Transverse colon (tissue), 3 donors: ENCODE results near the gene ZNF512B.

ENCODE experiments used
- EP300 ChIP-seq: sonication (generic); formaldehyde crosslinking; IDR thresholded peaks from one replicate; pipeline ENCODE4 v1.6.1; 2017; ENCODE audit warnings: antibody characterized with exemption, low read depth
- TF ChIP-seq, protein P1 (sequence below), 5 experiments: fragments of 200-600 bp in 3 of 5; fragments of 450-650 bp in 2 of 5; sonication (generic) in 3 of 5; IDR thresholded peaks; 1 replicate in 2 of 5; 2 replicates in 3 of 5; pipeline ENCODE4 v1.5.1; 2016 to 2017; ENCODE audit warnings: antibody characterized with exemption in 5 of 5, inconsistent platforms in 3 of 5, mild to moderate bottlenecking in 2 of 5, moderate library complexity in 1 of 5

DNA sequence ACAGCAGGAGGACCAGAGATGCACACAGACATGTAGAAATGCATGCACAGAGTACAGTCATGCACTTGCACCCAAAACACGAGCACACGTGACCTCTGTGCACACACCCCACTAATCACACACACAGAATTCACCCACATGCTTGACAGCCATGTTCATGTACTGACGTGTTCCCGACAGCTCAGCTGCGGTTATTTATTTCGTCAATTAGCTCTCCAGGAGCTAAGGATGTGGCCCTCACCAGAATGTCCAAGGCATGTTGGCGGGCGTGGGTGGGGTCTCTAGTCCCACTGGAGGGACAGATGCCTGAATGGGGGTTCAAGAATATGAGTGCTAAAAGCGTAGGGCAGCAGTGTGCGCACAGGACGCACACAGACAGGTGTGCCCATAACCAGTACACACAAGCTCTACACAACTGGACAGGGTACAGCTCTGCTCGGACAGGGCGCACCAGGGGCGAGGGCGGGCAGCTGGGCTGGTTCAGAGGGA is 10.6 kb upstream of the ZNF512B start:
- no peak for TF ChIP-seq EP300
- TF ChIP-seq, protein P1, sequence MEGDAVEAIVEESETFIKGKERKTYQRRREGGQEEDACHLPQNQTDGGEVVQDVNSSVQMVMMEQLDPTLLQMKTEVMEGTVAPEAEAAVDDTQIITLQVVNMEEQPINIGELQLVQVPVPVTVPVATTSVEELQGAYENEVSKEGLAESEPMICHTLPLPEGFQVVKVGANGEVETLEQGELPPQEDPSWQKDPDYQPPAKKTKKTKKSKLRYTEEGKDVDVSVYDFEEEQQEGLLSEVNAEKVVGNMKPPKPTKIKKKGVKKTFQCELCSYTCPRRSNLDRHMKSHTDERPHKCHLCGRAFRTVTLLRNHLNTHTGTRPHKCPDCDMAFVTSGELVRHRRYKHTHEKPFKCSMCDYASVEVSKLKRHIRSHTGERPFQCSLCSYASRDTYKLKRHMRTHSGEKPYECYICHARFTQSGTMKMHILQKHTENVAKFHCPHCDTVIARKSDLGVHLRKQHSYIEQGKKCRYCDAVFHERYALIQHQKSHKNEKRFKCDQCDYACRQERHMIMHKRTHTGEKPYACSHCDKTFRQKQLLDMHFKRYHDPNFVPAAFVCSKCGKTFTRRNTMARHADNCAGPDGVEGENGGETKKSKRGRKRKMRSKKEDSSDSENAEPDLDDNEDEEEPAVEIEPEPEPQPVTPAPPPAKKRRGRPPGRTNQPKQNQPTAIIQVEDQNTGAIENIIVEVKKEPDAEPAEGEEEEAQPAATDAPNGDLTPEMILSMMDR (IDR thresholded peaks at IDR 0.05): no peak
